Smooth muscle cell (in vitro differentiated cells): ENCODE measurements around the gene NGRN. TPM values are rescaled to one million over a fixed set of nuclear protein-coding genes. Genes with fewer than 3 reads are reported as not detected.

Experiments used
- DNase-seq: peaks from one replicate; lab custom pipeline; 2025; ENCODE audit not compliant: unreplicated experiment; lab: John Stamatoyannopoulos, UW
- H2AFZ ChIP-seq: fragments of 200-600 bp; sonication (generic); 2 replicates; pipeline ENCODE4 v1.6.0; 2016; ENCODE audit warnings: antibody characterized with exemption, low read depth, mild to moderate bottlenecking
- H3F3A ChIP-seq: fragments of 200-600 bp; sonication (generic); 2 replicates; pipeline ENCODE4 v1.6.0; 2017; ENCODE audit warnings: antibody characterized with exemption, low read depth
- H3K27ac ChIP-seq: fragments of 200-600 bp; sonication (generic); 2 replicates; pipeline ENCODE4 v1.5.1; 2016; ENCODE audit warnings: low read depth, mild to moderate bottlenecking
- H3K27me3 ChIP-seq: fragments of 200-600 bp; sonication (generic); 2 replicates; pipeline ENCODE4 v1.6.1; 2016; ENCODE audit warnings: low read depth, mild to moderate bottlenecking
- H3K36me3 ChIP-seq: fragments of 200-600 bp; sonication (generic); 2 replicates; pipeline ENCODE4 v1.5.1; 2016; ENCODE audit warnings: low read depth
- H3K4me1 ChIP-seq: fragments of 200-600 bp; sonication (generic); 2 replicates; pipeline ENCODE4 v1.5.1; 2016; ENCODE audit warnings: low read depth
- H3K4me2 ChIP-seq: fragments of 200-600 bp; sonication (generic); 2 replicates; pipeline ENCODE4 v1.6.0; 2016; ENCODE audit warnings: mild to moderate bottlenecking
- H3K4me3 ChIP-seq: fragments of 200-600 bp; sonication (generic); 2 replicates; pipeline ENCODE4 v1.5.1; 2016; ENCODE audit warnings: mild to moderate bottlenecking
- H3K79me2 ChIP-seq: fragments of 200-600 bp; sonication (generic); 2 replicates; pipeline ENCODE4 v1.6.0; 2016; ENCODE audit warnings: low read depth, mild to moderate bottlenecking
- H3K9ac ChIP-seq: fragments of 200-600 bp; sonication (generic); 2 replicates; pipeline ENCODE4 v1.6.0; 2016; ENCODE audit warnings: low read depth
- H3K9me3 ChIP-seq: fragments of 200-600 bp; sonication (generic); replicated peaks from 2 replicates; pipeline ENCODE4 v1.5.1; 2016; ENCODE audit warnings: low read depth
- H4K20me1 ChIP-seq: fragments of 200-600 bp; sonication (generic); 2 replicates; pipeline ENCODE4 v1.6.0; 2016; ENCODE audit warnings: low read depth
- WGBS: methylation state at CpG from one replicate; pipeline ENCODE4 v1.1.7; 2016; ENCODE audit warnings: low lambda C conversion rate; 5-methylcytosine and 5-hydroxymethylcytosine counted together
- polyA plus RNA-seq: library from polyadenylated mRNA; unstranded; fragments of >200 nt; fragmentation: Nextera tagmentation; extraction: Ambion mirVana; gene quantifications from 2 replicates; pipeline ENCODE4 v1.2.1, GENCODE V29; 2016
- total RNA-seq: library from RNA; depleted of rRNA; stranded (reverse); fragments of >200 nt; gene quantifications from 2 replicates; pipeline ENCODE4 v1.2.3, GENCODE V29; 2014
- TF ChIP-seq, protein P1 (sequence below): fragments of 200-600 bp; sonication (generic); IDR thresholded peaks from 2 replicates; pipeline ENCODE4 v1.5.1; 2017; ENCODE audit warnings: borderline replicate concordance, mild to moderate bottlenecking, antibody characterized with exemption; ENCODE audit not compliant: insufficient read depth, poor library complexity, severe bottlenecking

Gene NGRN
- total and polyA plus RNA-seq, 2 experiments from 2014 or later: 54.8 to 71.5 TPM

DNA sequence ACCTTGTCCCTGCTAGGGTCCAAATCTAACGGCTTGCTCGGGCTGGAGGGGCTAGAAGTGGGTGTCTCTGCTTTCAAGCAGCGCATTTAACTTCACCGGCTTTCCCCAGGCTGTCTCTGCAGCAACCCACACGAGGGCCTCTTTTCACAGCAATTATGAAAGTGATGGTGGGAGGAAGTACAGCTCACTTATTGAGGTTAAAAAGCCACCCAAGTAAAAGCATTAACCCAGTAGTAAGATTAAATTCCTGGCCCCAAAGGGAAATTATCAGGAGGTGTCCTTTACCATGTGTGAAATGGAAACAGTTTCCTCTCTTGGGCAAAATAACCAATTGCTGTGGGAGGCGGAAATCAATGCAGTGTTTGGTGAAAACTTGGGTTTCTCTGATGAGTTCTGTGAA, 41.1 kb downstream of the NGRN start:
- H3F3A ChIP-seq: no peaks in the 10 kb centered on the region
- H3K4me3 ChIP-seq: no peak overlapping the region
- H3K27ac ChIP-seq: no peak overlapping the region
- H3K79me2 ChIP-seq: no peaks in the 10 kb centered on the region
- peaks cover 7% of the 10 kb centered on the region for H3K4me1 ChIP-seq
- no peaks in the 10 kb centered on the region for H4K20me1 ChIP-seq
- no peaks in the 10 kb centered on the region for H3K27me3 ChIP-seq
- no peak overlapping the region for H3K4me2 ChIP-seq
- H3K9ac ChIP-seq: no peak overlapping the region
- H3K9me3 ChIP-seq: no peaks in the 10 kb centered on the region
- TF ChIP-seq, protein P1, sequence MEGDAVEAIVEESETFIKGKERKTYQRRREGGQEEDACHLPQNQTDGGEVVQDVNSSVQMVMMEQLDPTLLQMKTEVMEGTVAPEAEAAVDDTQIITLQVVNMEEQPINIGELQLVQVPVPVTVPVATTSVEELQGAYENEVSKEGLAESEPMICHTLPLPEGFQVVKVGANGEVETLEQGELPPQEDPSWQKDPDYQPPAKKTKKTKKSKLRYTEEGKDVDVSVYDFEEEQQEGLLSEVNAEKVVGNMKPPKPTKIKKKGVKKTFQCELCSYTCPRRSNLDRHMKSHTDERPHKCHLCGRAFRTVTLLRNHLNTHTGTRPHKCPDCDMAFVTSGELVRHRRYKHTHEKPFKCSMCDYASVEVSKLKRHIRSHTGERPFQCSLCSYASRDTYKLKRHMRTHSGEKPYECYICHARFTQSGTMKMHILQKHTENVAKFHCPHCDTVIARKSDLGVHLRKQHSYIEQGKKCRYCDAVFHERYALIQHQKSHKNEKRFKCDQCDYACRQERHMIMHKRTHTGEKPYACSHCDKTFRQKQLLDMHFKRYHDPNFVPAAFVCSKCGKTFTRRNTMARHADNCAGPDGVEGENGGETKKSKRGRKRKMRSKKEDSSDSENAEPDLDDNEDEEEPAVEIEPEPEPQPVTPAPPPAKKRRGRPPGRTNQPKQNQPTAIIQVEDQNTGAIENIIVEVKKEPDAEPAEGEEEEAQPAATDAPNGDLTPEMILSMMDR: no peak
- WGBS: 72% methylated on average over 6 of the region's 6 CpGs
- peak overlapping the region; percentile 19 for H2AFZ ChIP-seq
- DNase-seq: no peak
- no peaks in the 10 kb centered on the region for H3K36me3 ChIP-seq

DNA sequence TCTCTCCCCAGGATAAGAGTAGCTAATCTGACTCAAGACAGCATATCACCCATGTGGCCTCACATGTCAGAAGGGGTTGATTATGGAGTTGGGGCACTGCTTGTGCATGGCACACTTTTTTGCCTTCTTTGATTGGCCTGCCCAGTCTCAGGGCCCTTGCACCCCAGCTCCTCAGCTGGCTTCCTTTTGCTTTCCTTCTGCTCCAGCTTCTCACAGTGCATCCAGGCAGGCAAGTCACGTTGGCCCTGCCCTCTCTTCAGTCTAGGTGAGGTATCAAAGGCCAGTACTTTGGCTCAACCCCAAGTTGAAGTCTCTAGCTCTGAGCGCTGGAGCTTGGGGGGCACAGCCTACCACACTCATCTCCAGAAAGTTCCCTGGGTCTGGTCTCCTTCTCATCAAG, 42.2 kb downstream of the NGRN start:
- 95% methylated on average over 2 of the region's 2 CpGs for WGBS
- H3K9ac ChIP-seq: no peak overlapping the region
- no peak overlapping the region for H3K4me3 ChIP-seq
- H3K4me1 ChIP-seq: no peaks in the 10 kb centered on the region
- DNase-seq: no peak
- no peaks in the 10 kb centered on the region for H3K27me3 ChIP-seq
- no peaks in the 10 kb centered on the region for H3F3A ChIP-seq
- no peaks in the 10 kb centered on the region for H3K79me2 ChIP-seq
- no peak overlapping the region for H2AFZ ChIP-seq
- TF ChIP-seq, protein P1: no peak
- H4K20me1 ChIP-seq: no peaks in the 10 kb centered on the region
- H3K36me3 ChIP-seq: no peaks in the 10 kb centered on the region
- no peak overlapping the region for H3K27ac ChIP-seq
- no peaks in the 10 kb centered on the region for H3K9me3 ChIP-seq
- H3K4me2 ChIP-seq: no peak overlapping the region

DNA sequence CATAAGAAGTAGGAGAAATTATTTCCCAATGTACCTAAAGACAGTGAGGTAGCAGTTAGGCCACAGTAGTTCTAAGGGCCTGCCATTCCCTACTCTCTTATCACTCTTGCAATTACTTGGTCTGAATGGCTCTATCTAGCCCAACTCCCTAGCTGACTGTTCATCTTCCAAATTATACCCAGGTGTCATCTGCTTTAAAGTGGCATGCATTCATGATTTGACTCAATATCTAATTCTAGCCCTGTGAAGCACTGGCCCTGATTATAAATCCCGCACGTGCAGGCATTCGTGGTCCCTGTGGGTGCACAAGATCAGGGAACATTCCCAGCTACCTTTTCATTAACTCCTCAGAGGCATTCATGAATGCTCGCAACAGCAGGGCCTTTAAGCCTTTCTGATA, 43.5 kb downstream of the NGRN start:
- no peak for DNase-seq
- WGBS: 94% methylated on average over 4 of the region's 4 CpGs
- TF ChIP-seq, protein P1: no peak

DNA sequence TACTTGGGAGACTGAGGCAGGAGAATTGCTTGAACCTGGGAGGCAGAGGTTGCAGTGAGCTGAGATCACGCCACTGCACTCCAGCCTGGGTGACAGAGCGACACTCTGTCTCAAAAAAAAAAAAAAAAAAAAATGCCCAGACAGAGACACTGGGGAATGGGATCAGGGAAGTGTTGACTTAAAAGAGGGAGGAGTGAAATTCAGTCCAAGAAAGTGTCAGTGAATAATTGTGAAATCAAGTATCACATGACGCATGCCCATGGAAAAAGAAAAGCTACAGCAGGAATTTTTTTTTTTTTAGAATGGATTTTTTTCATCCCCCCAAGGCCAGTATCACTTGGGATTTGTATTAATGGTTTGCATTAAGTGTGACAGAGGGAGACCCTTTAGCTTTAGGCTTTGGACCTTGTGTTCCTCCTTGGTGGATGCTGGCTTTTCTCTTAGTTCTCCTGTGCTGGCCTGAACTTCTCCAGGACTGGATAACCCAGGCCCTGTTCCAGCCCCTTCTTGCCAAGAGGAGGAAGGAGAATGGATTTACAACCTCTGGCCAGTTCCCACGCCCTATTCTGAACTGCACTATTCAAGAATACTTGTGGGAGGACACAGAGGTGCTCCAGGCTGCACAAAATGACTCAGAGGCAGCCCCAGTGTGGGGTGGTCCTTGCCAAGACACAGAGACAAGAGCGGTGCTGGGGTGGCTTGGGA, 50.0 kb downstream of the NGRN start:
- no peak for DNase-seq
- H3K27ac ChIP-seq: no peak overlapping the region
- H4K20me1 ChIP-seq: no peaks in the 10 kb centered on the region
- no peaks in the 10 kb centered on the region for H3K9me3 ChIP-seq
- H3K9ac ChIP-seq: no peak overlapping the region
- H3K4me3 ChIP-seq: no peak overlapping the region
- H3K27me3 ChIP-seq: no peaks in the 10 kb centered on the region
- H3K79me2 ChIP-seq: no peaks in the 10 kb centered on the region
- TF ChIP-seq, protein P1: no peak
- H2AFZ ChIP-seq: no peak overlapping the region
- no peaks in the 10 kb centered on the region for H3K36me3 ChIP-seq
- H3K4me1 ChIP-seq: no peaks in the 10 kb centered on the region
- no peak overlapping the region for H3K4me2 ChIP-seq
- WGBS: 82% methylated on average over 5 of the region's 5 CpGs
- H3F3A ChIP-seq: no peaks in the 10 kb centered on the region

More for the DNA sequence above, 43.5 kb downstream of the NGRN start:
- Histone ChIP-seq H3F3A (no peaks in the 10 kb centered on the region), H3K27me3 (no peaks in the 10 kb centered on the region), H3K27ac (no peak overlapping the region), H3K9me3 (no peaks in the 10 kb centered on the region), H2AFZ (no peak overlapping the region), H4K20me1 (no peaks in the 10 kb centered on the region), H3K79me2 (no peaks in the 10 kb centered on the region), H3K9ac (no peak overlapping the region), H3K4me2 (no peak overlapping the region), H3K4me3 (no peak overlapping the region), H3K36me3 (no peaks in the 10 kb centered on the region), H3K4me1 (no peaks in the 10 kb centered on the region)
